Measurements from ENCODE around the gene XYLT2.

- TF ChIP-seq CTCF (conservative IDR thresholded peaks at IDR 0.05; ENCODE audit: low read length) (no peak), EZH2phosphoT487 (IDR thresholded peaks at IDR 0.05; ENCODE audit: borderline replicate concordance, low read depth, low read length) (no peak)
Measured at GRCh38 chr17:50372222-50372757, 26.4 kb downstream of the XYLT2 start.

Measured in OCI-LY7 (cell line).